ENCODE results near the gene HBP1. TPM values are rescaled to one million over a fixed set of nuclear protein-coding genes. Genes with fewer than 3 reads are reported as not detected.

HBP1 gene
- total and polyA plus RNA-seq, 2 of the 8 experiments (the other 6 are each of a cell fraction or from before 2014, with no cell fraction given), result 28.9 to 29.2 TPM

DNA sequence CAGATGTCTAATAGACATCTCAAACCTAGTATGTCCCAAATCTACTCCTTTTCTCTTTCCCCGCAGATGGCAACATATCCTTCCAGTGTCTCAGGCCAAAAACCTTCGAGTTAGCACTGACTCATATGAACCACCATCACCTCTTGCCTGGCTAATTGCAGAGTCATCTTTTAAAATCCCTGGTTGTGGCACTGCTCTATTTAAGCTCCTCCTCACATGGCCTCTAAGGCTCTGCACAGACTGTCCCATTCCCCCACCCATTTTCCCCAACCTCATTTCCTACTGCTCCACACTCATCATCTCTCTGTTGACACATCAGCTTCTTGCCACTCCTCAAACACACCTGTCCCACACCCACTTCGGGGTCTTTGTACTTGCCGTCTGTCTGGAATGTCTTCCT is 16.8 kb upstream of the HBP1 start (continued):
- no peak for TF ChIP-seq CHD7 (IDR thresholded peaks at IDR 0.05; ENCODE audit: insufficient replicate concordance, low read length)
- TF ChIP-seq NRF1 (IDR thresholded peaks at IDR 0.05; ENCODE audit: low read depth, low read length), result no peak
- no peak for TF ChIP-seq YY1 (IDR thresholded peaks at IDR 0.05; ENCODE audit: low read depth, low read length)
- no peak for TF ChIP-seq ASH2L (IDR thresholded peaks at IDR 0.05; ENCODE audit: low read length)
- no peak for TF ChIP-seq RXRA (IDR thresholded peaks at IDR 0.05; ENCODE audit: insufficient read depth, low read depth, low read length)
- no peak for TF ChIP-seq CBX8 (IDR thresholded peaks at IDR 0.05; ENCODE audit: borderline replicate concordance, low read depth, low read length)
- TF ChIP-seq CHD2 (IDR thresholded peaks at IDR 0.05; ENCODE audit: low read length), result no peak
- TF ChIP-seq CTBP2 (IDR thresholded peaks at IDR 0.05; ENCODE audit: borderline replicate concordance, insufficient read depth, insufficient read length, low read length), result no peak
- TF ChIP-seq POLR2A (IDR thresholded peaks at IDR 0.05; ENCODE audit: control extremely low read depth in 1 of 2, low read depth in 2 of 2, low read length in 2 of 2), result no peak

Data from H1 (cell line).